ENCODE measurements around the gene CFAP77. TPM values are rescaled to one million over a fixed set of nuclear protein-coding genes. Genes with fewer than 3 reads are reported as not detected.
A peak's percentile ranks its signal among the peaks of the same experiment; 100 is the strongest.

CFAP77 gene
- not detected in 2 replicates for total RNA-seq

DNA sequence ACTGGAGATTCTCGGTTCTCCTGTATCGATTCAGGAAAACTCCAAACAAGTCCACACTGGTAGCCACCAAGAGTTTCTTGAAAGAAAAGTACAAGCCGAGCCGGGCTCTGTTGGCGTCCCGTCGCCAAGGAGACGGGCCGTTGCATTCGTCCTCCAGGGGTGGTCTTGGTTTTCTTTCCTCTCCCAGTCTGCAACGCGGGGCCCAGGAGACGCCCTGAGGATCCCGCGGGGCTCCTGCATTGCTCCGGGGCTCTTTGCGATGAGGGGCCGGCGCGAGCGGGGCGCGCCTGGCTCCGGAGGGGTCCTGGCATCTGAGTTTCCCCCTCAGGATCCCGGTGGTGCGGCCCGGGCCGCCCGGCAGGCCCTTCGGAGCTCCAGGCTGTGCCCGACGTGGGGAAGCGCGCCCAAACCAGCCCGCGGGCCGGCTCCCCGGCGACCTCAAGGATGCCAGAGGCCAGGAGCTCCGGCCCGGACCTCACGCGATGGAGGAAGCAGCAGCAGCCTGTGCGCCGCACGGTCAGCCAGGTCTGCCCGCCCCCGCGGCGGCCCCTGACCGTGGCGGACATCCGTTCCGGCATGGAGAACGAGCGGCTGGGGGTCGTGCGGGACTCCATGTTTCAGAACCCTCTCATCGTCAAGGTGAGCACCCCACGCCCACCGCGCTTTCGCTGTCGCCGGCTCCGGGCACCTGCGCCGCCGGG, at the start of gene CFAP77:
Gene CFAP77 (plus strand): TSS at position 384 of the 701 bp plus-strand sequence. CDS start 61 bp downstream, at position 445.
- TF ChIP-seq CTCF (conservative IDR thresholded peaks at IDR 0.05; ENCODE audit: low read depth, low read length) = no peak
- H3K4me3 ChIP-seq (ENCODE audit: low read depth, low read length) = peak within 1 kb of the TSS; percentile 56
- DNase-seq (ENCODE audit: low read depth) = no peak

- no peak for DNase-seq (ENCODE audit: low read depth)
- no peak for TF ChIP-seq CTCF (conservative IDR thresholded peaks at IDR 0.05; ENCODE audit: low read depth, low read length)
These were observed 45.9 kb upstream of the CFAP77 start for GRCh38 chr9:132364068-132364467.

GRCh38 chr9:132365986-132366385, 44.0 kb upstream of the CFAP77 start:
- H3K4me3 ChIP-seq (ENCODE audit: low read depth, low read length) = no peak overlapping the region
- DNase-seq (ENCODE audit: low read depth) = no peak
- TF ChIP-seq CTCF (conservative IDR thresholded peaks at IDR 0.05; ENCODE audit: low read depth, low read length) = no peak

More at GRCh38 chr9:132364068-132364467, 45.9 kb upstream of the CFAP77 start:
- H3K4me3 ChIP-seq (ENCODE audit: low read depth, low read length) = no peak overlapping the region

DNA sequence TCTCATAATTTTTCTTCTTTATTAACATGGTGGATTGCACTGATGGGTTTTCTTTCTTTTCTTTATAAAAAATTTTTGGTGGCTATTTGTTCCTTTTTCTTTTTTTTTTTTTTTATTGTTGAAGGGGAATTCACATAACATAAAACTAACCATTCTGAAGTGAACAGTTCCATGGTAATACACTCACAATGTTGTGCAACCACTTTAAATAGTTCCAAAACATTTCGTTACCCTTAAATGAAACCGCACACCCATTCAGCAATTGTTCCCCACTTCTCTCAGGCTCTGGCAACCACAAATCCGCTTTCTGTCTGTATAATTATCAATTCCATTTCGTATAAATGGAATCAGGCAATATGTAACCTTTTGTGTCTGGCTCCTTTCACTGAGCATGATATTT, 43.5 kb upstream of the CFAP77 start:
- no peak for DNase-seq (ENCODE audit: low read depth)
- no peak for TF ChIP-seq CTCF (conservative IDR thresholded peaks at IDR 0.05; ENCODE audit: low read depth, low read length)

GRCh38 chr9:132367613-132368313, 42.2 kb upstream of the CFAP77 start:
- DNase-seq (ENCODE audit: low read depth) = no peak
- H3K4me3 ChIP-seq (ENCODE audit: low read depth, low read length) = no peak overlapping the region
- no peak for TF ChIP-seq CTCF (conservative IDR thresholded peaks at IDR 0.05; ENCODE audit: low read depth, low read length)

More for the DNA sequence above, 43.5 kb upstream of the CFAP77 start:
- no peak overlapping the region for H3K4me3 ChIP-seq (ENCODE audit: low read depth, low read length)

GRCh38 chr9:132369421-132369820, 40.6 kb upstream of the CFAP77 start:
- no peak overlapping the region for H3K4me3 ChIP-seq (ENCODE audit: low read depth, low read length)
- TF ChIP-seq CTCF (conservative IDR thresholded peaks at IDR 0.05; ENCODE audit: low read depth, low read length) = no peak
- no peak for DNase-seq (ENCODE audit: low read depth)
